ENCODE data around the gene H3-3A.

DNA sequence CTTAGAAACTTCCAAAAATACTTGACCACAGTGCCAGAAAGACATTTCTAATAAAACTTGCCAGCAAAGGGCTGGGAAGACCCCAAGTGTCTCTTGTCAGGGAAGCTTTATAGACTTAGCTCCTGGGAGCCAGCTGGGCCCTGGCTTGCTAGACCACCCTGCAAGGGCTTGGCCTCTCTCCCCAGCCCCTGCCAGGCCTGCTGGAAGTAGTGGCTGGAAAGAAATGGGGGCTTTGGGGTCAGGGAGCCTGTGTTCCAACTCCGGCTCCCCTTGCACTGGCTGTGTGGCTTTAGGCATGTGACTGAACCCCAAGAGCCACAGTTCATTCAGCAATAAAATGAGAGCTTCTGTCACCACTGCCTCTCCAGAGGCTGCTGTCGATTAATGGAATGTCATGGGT, 31.1 kb downstream of the H3-3A start:
- TF ChIP-seq, protein P1, sequence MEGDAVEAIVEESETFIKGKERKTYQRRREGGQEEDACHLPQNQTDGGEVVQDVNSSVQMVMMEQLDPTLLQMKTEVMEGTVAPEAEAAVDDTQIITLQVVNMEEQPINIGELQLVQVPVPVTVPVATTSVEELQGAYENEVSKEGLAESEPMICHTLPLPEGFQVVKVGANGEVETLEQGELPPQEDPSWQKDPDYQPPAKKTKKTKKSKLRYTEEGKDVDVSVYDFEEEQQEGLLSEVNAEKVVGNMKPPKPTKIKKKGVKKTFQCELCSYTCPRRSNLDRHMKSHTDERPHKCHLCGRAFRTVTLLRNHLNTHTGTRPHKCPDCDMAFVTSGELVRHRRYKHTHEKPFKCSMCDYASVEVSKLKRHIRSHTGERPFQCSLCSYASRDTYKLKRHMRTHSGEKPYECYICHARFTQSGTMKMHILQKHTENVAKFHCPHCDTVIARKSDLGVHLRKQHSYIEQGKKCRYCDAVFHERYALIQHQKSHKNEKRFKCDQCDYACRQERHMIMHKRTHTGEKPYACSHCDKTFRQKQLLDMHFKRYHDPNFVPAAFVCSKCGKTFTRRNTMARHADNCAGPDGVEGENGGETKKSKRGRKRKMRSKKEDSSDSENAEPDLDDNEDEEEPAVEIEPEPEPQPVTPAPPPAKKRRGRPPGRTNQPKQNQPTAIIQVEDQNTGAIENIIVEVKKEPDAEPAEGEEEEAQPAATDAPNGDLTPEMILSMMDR (IDR thresholded peaks at IDR 0.05): no peak
- TF ChIP-seq, protein P2, sequence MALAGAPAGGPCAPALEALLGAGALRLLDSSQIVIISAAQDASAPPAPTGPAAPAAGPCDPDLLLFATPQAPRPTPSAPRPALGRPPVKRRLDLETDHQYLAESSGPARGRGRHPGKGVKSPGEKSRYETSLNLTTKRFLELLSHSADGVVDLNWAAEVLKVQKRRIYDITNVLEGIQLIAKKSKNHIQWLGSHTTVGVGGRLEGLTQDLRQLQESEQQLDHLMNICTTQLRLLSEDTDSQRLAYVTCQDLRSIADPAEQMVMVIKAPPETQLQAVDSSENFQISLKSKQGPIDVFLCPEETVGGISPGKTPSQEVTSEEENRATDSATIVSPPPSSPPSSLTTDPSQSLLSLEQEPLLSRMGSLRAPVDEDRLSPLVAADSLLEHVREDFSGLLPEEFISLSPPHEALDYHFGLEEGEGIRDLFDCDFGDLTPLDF (CRISPR knock-in tag; IDR thresholded peaks at IDR 0.05): no peak
- TF ChIP-seq RELA (CRISPR knock-in tag; IDR thresholded peaks at IDR 0.05; ENCODE audit: borderline replicate concordance) (no peak), CBFB (CRISPR knock-in tag; IDR thresholded peaks at IDR 0.05; ENCODE audit: low read depth) (no peak)
- TF ChIP-seq, protein P3, sequence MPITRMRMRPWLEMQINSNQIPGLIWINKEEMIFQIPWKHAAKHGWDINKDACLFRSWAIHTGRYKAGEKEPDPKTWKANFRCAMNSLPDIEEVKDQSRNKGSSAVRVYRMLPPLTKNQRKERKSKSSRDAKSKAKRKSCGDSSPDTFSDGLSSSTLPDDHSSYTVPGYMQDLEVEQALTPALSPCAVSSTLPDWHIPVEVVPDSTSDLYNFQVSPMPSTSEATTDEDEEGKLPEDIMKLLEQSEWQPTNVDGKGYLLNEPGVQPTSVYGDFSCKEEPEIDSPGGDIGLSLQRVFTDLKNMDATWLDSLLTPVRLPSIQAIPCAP (CRISPR knock-in tag; IDR thresholded peaks at IDR 0.05): no peak

Data from WTC11 (cell line).